Loucy (cell line): ENCODE data around the gene GYG2.

Experiments
- EZH2phosphoT487 ChIP-seq: fragments of 200-600 bp; IDR thresholded peaks from 2 replicates; pipeline ENCODE4 v1.6.1; 2018; ENCODE audit warnings: antibody characterized with exemption, mild to moderate bottlenecking, moderate library complexity, borderline replicate concordance
- TF ChIP-seq, protein P1 (sequence below): fragments of 200-600 bp; sonication (generic); conservative IDR thresholded peaks from 2 replicates; pipeline ENCODE4 v1.5.1; 2014; ENCODE audit warnings: mild to moderate bottlenecking, antibody characterized with exemption, low read length

DNA sequence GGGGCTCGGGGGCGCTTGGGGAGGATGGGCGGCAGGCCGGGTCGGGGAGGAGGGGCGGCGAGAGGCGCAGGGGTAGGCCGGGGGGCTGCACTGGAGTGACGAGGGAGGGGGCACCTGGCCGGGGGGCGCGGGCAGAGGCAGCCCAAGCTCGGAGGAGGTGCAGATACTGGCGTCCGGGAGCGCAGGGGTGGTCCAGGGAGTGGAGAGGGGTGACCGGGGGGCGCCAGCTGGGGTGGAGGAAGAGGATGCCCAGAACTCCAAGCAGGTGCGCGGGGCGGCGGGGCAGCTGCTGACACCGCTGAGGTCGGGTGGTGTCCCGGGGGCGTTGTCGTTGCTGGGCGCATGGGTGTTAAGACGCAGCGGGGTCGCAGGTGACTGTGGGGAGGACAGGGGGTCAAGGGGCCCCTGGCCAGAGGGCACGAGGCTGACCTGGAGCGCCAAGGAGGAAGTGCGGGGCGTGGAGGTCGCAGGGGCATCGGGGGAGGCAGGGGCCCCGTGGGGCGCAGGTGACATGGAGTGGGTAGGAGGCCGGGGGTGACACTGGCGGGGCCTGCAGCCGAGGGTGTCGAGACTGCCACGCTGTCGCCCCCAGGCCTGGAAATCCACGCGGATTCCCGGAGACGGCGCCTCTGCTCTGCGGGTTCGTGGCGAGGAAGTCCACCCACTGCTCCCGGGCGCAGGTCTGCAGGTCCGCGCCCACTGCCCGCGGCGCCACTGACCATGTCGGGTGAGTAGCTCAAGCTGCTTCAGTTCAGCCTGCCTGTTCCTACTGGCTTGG is 928 bp downstream of the GYG2 start:
- TF ChIP-seq, protein P1, sequence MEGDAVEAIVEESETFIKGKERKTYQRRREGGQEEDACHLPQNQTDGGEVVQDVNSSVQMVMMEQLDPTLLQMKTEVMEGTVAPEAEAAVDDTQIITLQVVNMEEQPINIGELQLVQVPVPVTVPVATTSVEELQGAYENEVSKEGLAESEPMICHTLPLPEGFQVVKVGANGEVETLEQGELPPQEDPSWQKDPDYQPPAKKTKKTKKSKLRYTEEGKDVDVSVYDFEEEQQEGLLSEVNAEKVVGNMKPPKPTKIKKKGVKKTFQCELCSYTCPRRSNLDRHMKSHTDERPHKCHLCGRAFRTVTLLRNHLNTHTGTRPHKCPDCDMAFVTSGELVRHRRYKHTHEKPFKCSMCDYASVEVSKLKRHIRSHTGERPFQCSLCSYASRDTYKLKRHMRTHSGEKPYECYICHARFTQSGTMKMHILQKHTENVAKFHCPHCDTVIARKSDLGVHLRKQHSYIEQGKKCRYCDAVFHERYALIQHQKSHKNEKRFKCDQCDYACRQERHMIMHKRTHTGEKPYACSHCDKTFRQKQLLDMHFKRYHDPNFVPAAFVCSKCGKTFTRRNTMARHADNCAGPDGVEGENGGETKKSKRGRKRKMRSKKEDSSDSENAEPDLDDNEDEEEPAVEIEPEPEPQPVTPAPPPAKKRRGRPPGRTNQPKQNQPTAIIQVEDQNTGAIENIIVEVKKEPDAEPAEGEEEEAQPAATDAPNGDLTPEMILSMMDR = no peak
- TF ChIP-seq EZH2phosphoT487 = no peak
